Activated naive CD8-positive, alpha-beta T cell treated with anti-CD3 and anti-CD28 coated beads for 36 hours (primary cell): ENCODE measurements around the gene SLC34A1. TPM values are rescaled to one million over a fixed set of nuclear protein-coding genes. Genes with fewer than 3 reads are reported as not detected.
A peak's percentile ranks its signal among the peaks of the same experiment; 100 is the strongest.
"Not testable (repeated sequence)": the region's sequence is repeated elsewhere in the genome, so short reads cannot be mapped to it uniquely, and the experiment has no call there.

Experiments
- DNase-seq: peaks from one replicate; pipeline ENCODE4 v3.0.0; 2021
- H3K27ac Mint-ChIP-seq: one replicate; pipeline ENCODE4 v1.8.0; 2022; ENCODE audit warnings: mild to moderate bottlenecking, moderate library complexity, mixed read lengths
- H3K27me3 Mint-ChIP-seq: one replicate; pipeline ENCODE4 v1.8.0; 2022; ENCODE audit warnings: mild to moderate bottlenecking, mixed read lengths
- H3K36me3 Mint-ChIP-seq: one replicate; pipeline ENCODE4 v1.8.0; 2021; ENCODE audit warnings: mild to moderate bottlenecking, mixed read lengths
- H3K4me1 Mint-ChIP-seq: one replicate; pipeline ENCODE4 v1.8.0; 2021; ENCODE audit warnings: mixed read lengths
- H3K4me3 Mint-ChIP-seq: one replicate; pipeline ENCODE4 v1.8.0; 2022; ENCODE audit warnings: mild to moderate bottlenecking, moderate library complexity, mixed read lengths
- H3K9me3 Mint-ChIP-seq: one replicate; pipeline ENCODE4 v1.8.0; 2022; ENCODE audit warnings: mixed read lengths
- total RNA-seq, 2 experiments: library from RNA; stranded (reverse); gene quantifications; one replicate each; pipeline ENCODE4 v1.2.3, GENCODE V29; 2021

Gene SLC34A1
- total RNA-seq, 2 experiments from 2014 or later, result not detected

- Mint-ChIP-seq H3K27me3 (peaks cover 23% of the 10 kb centered on the region), H3K9me3 (no peaks in the 10 kb centered on the region), H3K36me3 (no peaks in the 10 kb centered on the region), H3K27ac (no peak overlapping the region), H3K4me3 (peak overlapping the region; percentile 75), H3K4me1 (peaks cover 25% of the 10 kb centered on the region)
- DNase-seq, result peak; percentile 73
Measured at GRCh38 chr5:177402271-177403043, 18.2 kb downstream of the SLC34A1 start.

- Mint-ChIP-seq H3K4me1 (peaks cover 25% of the 10 kb centered on the region), H3K27me3 (peaks cover 23% of the 10 kb centered on the region), H3K27ac (peak overlapping the region; percentile 29), H3K4me3 (peak overlapping the region; percentile 75), H3K36me3 (no peaks in the 10 kb centered on the region), H3K9me3 (no peaks in the 10 kb centered on the region)
- DNase-seq, result peak; percentile 54
Measured at GRCh38 chr5:177403102-177403791, 19.0 kb downstream of the SLC34A1 start.

- Mint-ChIP-seq H3K27me3 (peaks cover 23% of the 10 kb centered on the region), H3K4me3 (peak overlapping the region; percentile 75), H3K27ac (peak overlapping the region; percentile 29), H3K4me1 (peaks cover 25% of the 10 kb centered on the region), H3K9me3 (no peaks in the 10 kb centered on the region), H3K36me3 (no peaks in the 10 kb centered on the region)
- peak; percentile 90 for DNase-seq
Measured at GRCh38 chr5:177403792-177404640, 19.8 kb downstream of the SLC34A1 start.

DNA sequence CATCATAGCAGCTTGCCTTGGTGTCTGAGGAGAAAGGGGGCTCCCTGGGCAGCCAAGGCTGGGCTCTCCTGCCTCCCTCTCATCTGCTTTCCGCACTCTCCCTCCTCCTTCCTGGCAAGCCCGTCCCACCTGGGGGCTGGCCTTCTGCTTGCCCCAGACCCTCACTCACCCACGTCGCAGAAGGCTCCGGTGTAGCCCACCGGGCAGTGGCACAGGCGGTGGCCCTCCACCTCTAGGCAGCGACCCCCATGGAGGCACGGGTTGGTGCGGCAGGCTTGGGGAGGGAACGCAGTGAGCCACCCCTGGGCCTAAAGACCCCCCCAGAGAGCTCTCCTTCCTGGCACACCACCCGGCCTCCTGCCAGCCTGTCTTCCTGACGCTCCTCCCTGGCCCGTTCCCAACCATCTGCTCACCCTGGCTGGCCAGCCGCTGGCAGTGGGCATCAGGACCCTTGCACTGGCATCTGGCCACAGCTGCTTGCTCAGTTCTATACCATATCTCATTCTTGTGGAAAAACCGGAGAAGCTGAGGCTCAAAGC is 20.5 kb downstream of the SLC34A1 start:
- Mint-ChIP-seq H3K27me3 (peaks cover 23% of the 10 kb centered on the region), H3K4me3 (peak overlapping the region; percentile 53), H3K36me3 (no peaks in the 10 kb centered on the region), H3K9me3 (no peaks in the 10 kb centered on the region), H3K27ac (no peak overlapping the region), H3K4me1 (peaks cover 25% of the 10 kb centered on the region)
- no peak for DNase-seq

GRCh38 chr5:177405312-177405711 is 21.1 kb downstream of the SLC34A1 start:
- H3K4me3 Mint-ChIP-seq, result peak overlapping the region; percentile 32
- H3K27ac Mint-ChIP-seq, result no peak overlapping the region
- H3K27me3 Mint-ChIP-seq, result peaks cover 23% of the 10 kb centered on the region
- no peak for DNase-seq
- H3K4me1 Mint-ChIP-seq, result peaks cover 25% of the 10 kb centered on the region
- no peaks in the 10 kb centered on the region for H3K36me3 Mint-ChIP-seq
- no peaks in the 10 kb centered on the region for H3K9me3 Mint-ChIP-seq

GRCh38 chr5:177405805-177406204 is 21.6 kb downstream of the SLC34A1 start:
- DNase-seq, result no peak
- Mint-ChIP-seq H3K27me3 (peaks cover 23% of the 10 kb centered on the region), H3K4me1 (peaks cover 29% of the 10 kb centered on the region), H3K4me3 (no peak overlapping the region), H3K9me3 (no peaks in the 10 kb centered on the region), H3K36me3 (no peaks in the 10 kb centered on the region), H3K27ac (no peak overlapping the region)

DNA sequence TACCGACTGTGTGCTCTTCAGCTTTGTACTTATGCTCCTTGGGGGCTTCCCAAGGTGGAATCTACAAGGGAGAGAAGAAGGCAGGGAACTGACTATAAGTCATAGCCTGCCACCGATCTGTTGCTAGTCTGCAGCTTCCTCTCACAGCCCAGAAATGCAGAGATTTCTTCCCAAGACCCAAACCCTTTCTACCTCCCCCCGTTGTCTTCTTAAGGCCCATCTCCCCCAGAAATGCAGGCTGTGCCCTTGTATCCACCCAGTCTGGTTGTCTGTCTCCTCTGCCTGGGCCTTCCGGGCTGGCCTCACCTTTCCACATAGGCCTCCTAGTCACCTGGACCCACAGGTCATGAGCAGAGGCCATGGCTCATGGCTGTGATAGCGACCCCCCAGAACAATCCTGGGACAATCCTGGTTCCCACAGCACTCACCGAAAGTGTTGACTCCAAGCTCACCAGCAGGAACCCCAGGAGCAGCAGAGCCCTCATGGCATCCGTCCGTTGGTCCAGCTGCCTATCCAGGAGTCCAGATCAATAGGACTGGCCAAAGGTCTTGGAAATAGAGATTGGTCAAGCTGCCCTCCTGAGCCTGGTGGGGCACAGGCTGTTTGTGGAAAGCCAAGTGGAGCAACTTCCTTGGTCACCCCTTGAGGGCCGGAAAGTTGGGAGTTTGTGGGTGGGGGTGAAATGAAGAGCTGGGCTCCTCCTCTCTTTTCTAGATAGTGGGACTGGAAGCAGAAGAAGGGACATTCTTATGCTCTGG is 25.0 kb downstream of the SLC34A1 start, which contains the start of gene F12:
Gene F12 (minus strand): TSS at position 522 of the 759 bp plus-strand sequence. CDS start 37 bp downstream, at position 485.
- no peaks in the 10 kb centered on the region for H3K9me3 Mint-ChIP-seq
- no peak within 1 kb of the TSS for H3K4me3 Mint-ChIP-seq
- no peak for DNase-seq
- H3K36me3 Mint-ChIP-seq, result no peaks in the 10 kb centered on the region
- no peak within 1 kb of the TSS for H3K27ac Mint-ChIP-seq
- no peaks in the 10 kb centered on the region for H3K27me3 Mint-ChIP-seq
- H3K4me1 Mint-ChIP-seq, result peaks cover 39% of the 10 kb centered on the region

DNA sequence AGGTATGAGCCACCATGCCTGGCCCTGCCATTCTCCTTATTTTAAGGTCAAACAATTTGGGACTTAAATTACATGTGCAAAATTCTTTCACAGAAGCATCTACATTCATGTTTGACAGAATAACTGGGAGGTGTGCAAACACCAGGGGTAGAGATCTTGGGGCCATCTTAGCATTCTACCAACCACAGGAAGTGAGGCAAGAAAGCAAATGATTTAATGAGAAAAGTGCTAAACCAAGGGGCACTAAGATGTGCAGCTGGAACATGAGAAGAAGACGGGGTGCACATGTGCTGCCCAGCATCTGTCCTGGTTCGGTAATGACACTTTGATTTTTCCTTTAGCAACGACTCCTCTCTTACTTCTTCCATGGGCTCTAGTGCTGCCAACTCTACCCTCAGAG is 26.3 kb downstream of the SLC34A1 start:
- Mint-ChIP-seq H3K4me3 (no peak overlapping the region), H3K27me3 (no peaks in the 10 kb centered on the region), H3K4me1 (peaks cover 40% of the 10 kb centered on the region), H3K27ac (peak overlapping the region; percentile 20), H3K9me3 (no peaks in the 10 kb centered on the region), H3K36me3 (no peaks in the 10 kb centered on the region)
- DNase-seq, result no peak

GRCh38 chr5:177412603-177413233 is 28.5 kb downstream of the SLC34A1 start:
- Mint-ChIP-seq H3K4me1 (peaks cover 40% of the 10 kb centered on the region), H3K27ac (peak overlapping the region; percentile 85), H3K9me3 (no peaks in the 10 kb centered on the region), H3K4me3 (peak overlapping the region; percentile 37), H3K27me3 (no peaks in the 10 kb centered on the region), H3K36me3 (no peaks in the 10 kb centered on the region)
- peak; percentile 36 for DNase-seq

DNA sequence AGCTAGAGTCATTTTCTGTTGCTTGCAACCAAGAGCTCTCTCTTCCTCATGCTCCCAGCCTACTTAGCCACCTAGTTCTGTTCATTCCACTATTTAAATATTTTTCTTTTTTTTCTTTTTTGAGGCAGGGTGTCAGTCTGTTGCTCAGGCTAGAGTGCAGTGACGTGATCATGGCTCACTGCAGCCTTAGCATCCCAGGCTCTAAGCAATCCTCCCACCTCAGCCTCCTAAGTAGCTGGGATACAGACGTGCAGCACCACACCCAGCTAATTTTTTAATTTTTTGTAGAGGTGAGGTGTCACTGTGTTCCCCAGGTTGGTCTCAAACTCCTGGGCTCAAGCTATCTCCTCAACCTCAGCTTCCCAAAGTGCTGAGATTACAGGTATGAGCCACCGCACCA is 30.2 kb downstream of the SLC34A1 start:
- Mint-ChIP-seq H3K4me1 (peaks cover 40% of the 10 kb centered on the region), H3K36me3 (no peaks in the 10 kb centered on the region), H3K9me3 (no peaks in the 10 kb centered on the region), H3K27ac (no peak overlapping the region), H3K4me3 (no peak overlapping the region), H3K27me3 (no peaks in the 10 kb centered on the region)
- no peak for DNase-seq

- H3K9me3 Mint-ChIP-seq, DNase-seq, H3K27me3 Mint-ChIP-seq, H3K27ac Mint-ChIP-seq, H3K4me3 Mint-ChIP-seq, H3K36me3 Mint-ChIP-seq: not testable (repeated sequence)
- peaks cover 27% of the 10 kb centered on the region for H3K4me1 Mint-ChIP-seq
Measured at GRCh38 chr5:177417081-177417480, 32.8 kb downstream of the SLC34A1 start.

DNA sequence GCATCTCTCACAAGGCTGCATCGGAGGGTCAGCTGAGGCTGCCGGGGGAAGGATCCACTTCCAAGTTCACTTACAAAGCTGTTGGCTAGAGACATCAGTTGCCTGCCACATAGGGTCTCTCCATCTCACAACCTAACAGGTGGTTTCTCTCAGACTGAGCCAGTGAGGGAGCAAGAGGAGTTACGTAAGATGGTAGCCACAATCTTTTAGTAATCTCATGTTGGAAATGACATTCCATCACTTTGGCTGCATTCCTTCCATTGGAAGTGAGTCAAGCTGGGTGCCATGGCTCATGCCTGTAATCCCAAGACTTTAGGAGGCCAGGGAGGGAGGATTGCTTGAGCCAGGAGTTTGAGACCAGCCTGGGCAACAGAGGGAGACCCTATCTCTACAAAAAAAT is 34.8 kb downstream of the SLC34A1 start:
- Mint-ChIP-seq H3K4me3 (no peak overlapping the region), H3K4me1 (peaks cover 13% of the 10 kb centered on the region), H3K27ac (no peak overlapping the region), H3K27me3 (no peaks in the 10 kb centered on the region), H3K9me3 (no peaks in the 10 kb centered on the region), H3K36me3 (no peaks in the 10 kb centered on the region)
- no peak for DNase-seq

- H3K4me1 Mint-ChIP-seq, H3K27ac Mint-ChIP-seq, H3K36me3 Mint-ChIP-seq: not testable (repeated sequence)
Measured at GRCh38 chr5:177420472-177420871, 36.2 kb downstream of the SLC34A1 start.

More at GRCh38 chr5:177420472-177420871, 36.2 kb downstream of the SLC34A1 start:
- not testable (repeated sequence) for H3K9me3 Mint-ChIP-seq, H3K27me3 Mint-ChIP-seq, DNase-seq, H3K4me3 Mint-ChIP-seq
